NCI-H1417 treated with DMSO at 0.1 percent for 48 hours (cell line): ENCODE results near the gene RIPPLY2.

Experiments
- DNase-seq: peaks from one replicate; lab custom pipeline; 2025; lab: John Stamatoyannopoulos, UW

RIPPLY2 gene

GRCh38 chr6:83853178-83854000 lies at the start of gene RIPPLY2:
Gene RIPPLY2, plus strand, starts transcription at chr6:83853360. Its CDS starts 57 bp downstream, at chr6:83853417.
- peak; percentile 44 for DNase-seq

GRCh38 chr6:83803492-83803891 lies 49.7 kb upstream of the RIPPLY2 start:
- peak; percentile 7 for DNase-seq

GRCh38 chr6:83804886-83805285 lies 48.3 kb upstream of the RIPPLY2 start:
- no peak for DNase-seq

GRCh38 chr6:83808005-83808404 lies 45.2 kb upstream of the RIPPLY2 start:
- no peak for DNase-seq

GRCh38 chr6:83808926-83809325 lies 44.2 kb upstream of the RIPPLY2 start:
- no peak for DNase-seq

GRCh38 chr6:83812595-83812994 lies 40.6 kb upstream of the RIPPLY2 start:
- no peak for DNase-seq

- no peak for DNase-seq
Observed at GRCh38 chr6:83815631-83816272, 37.4 kb upstream of the RIPPLY2 start.

GRCh38 chr6:83822629-83823169 lies 30.5 kb upstream of the RIPPLY2 start:
- DNase-seq, result no peak

- DNase-seq, result no peak
Observed at GRCh38 chr6:83824388-83824801, 28.8 kb upstream of the RIPPLY2 start.

GRCh38 chr6:83824831-83825230 lies 28.3 kb upstream of the RIPPLY2 start:
- DNase-seq, result no peak

GRCh38 chr6:83827050-83827449 lies 26.1 kb upstream of the RIPPLY2 start:
- DNase-seq, result no peak

- no peak for DNase-seq
Observed at GRCh38 chr6:83838727-83839126, 14.4 kb upstream of the RIPPLY2 start.

- no peak for DNase-seq
Observed at GRCh38 chr6:83844170-83844569, 9.0 kb upstream of the RIPPLY2 start.

GRCh38 chr6:83846291-83846690 lies 6.9 kb upstream of the RIPPLY2 start:
- no peak for DNase-seq

- no peak for DNase-seq
Observed at GRCh38 chr6:83847179-83847578, 6.0 kb upstream of the RIPPLY2 start.

- no peak for DNase-seq
Observed at GRCh38 chr6:83849127-83849526, 4.0 kb upstream of the RIPPLY2 start.

GRCh38 chr6:83849610-83850009 lies 3.5 kb upstream of the RIPPLY2 start:
- DNase-seq, result no peak

GRCh38 chr6:83852528-83853177 lies 507 bp upstream of the RIPPLY2 start:
- DNase-seq, result no peak

- peak; percentile 44 for DNase-seq
Observed at GRCh38 chr6:83854001-83854501, 891 bp downstream of the RIPPLY2 start.

- DNase-seq, result no peak
Observed at GRCh38 chr6:83854766-83855165, 1.6 kb downstream of the RIPPLY2 start.

- DNase-seq, result peak; percentile 50
Observed at GRCh38 chr6:83859410-83860358, 6.5 kb downstream of the RIPPLY2 start, which contains the start of gene CYB5R4. Gene CYB5R4, plus strand, starts transcription at chr6:83859689. Its CDS starts 94 bp downstream, at chr6:83859783.
